H1 (cell line): ENCODE results near the gene ZNF726. TPM values are rescaled to one million over a fixed set of nuclear protein-coding genes. Genes with fewer than 3 reads are reported as not detected.

Experiments used
- CREB1 ChIP-seq: IDR thresholded peaks from 2 replicates; pipeline ENCODE4 v1.6.1; 2012; ENCODE audit warnings: inconsistent platforms
- HDAC6 ChIP-seq: IDR thresholded peaks from one replicate; pipeline ENCODE4 v1.7.1; 2012; ENCODE audit warnings: low read depth, mild to moderate bottlenecking, inconsistent platforms, low read length, moderate library complexity
- NRF1 ChIP-seq: IDR thresholded peaks from 2 replicates; pipeline ENCODE4 v1.6.1; 2011; ENCODE audit warnings: mild to moderate bottlenecking, low read depth, low read length, improper control_type of control experiment
- polyA plus RNA-seq, 7 experiments: library from polyadenylated mRNA; depleted of rRNA in 3 of 7; stranded (reverse) in 5 of 7; unstranded in 2 of 7; fragments of >200 nt in 5 of 7; fragments of 200-250 nt in 2 of 7; gene quantifications; 1 replicate in 5 of 7; 2 replicates in 1 of 7; 4 replicates in 1 of 7; pipeline versions ENCODE4 v1.2.1 to v1.2.3, GENCODE V29; 2011 to 2013; ENCODE audit warnings: missing spikeins in 2 of 7, mixed read lengths in 2 of 7
- total RNA-seq: library from RNA; stranded (reverse); fragmentation: NEBNext Ultra II Directional; extraction: Animal tissue kit (Norgen Biotek cat#: 25700); gene quantifications from 2 replicates; pipeline ENCODE4 v1.2.1, GENCODE V29; 2021

ZNF726 gene
- total and polyA plus RNA-seq, 2 of the 8 experiments (the other 6 are each of a cell fraction or from before 2014, with no cell fraction given), result not detected

GRCh38 chr19:23868630-23869029 lies 46.1 kb upstream of the ZNF726 start (continued):
- TF ChIP-seq HDAC6 (no peak), CREB1 (no peak), NRF1 (no peak)
